ENCODE measurements around the gene IER5L. TPM values are rescaled to one million over a fixed set of nuclear protein-coding genes. Genes with fewer than 3 reads are reported as not detected.
"Not testable (repeated sequence)": the region's sequence is repeated elsewhere in the genome, so short reads cannot be mapped to it uniquely, and the experiment has no call there.

Gene IER5L
- total RNA-seq, 1 experiment from 2014 or later, result 4.6 TPM

GRCh38 chr9:129197978-129198318 lies 19.9 kb upstream of the IER5L start:
- ChIA-PET POLR2A (no interaction called here), CTCF (interaction anchor here (0.6 to 3.0 kb wide), 6 partner anchors 14 to 408 kb away, joined by 3 to 18 read pairs (median 6); no protein-coding TSS in a partner anchor)
- peaks cover 46% of the 10 kb centered on the region for H3K27me3 Mint-ChIP-seq (ENCODE audit: low read depth)
- H3K36me3 Mint-ChIP-seq, result no peaks in the 10 kb centered on the region
- TF ChIP-seq USF2 (CRISPR knock-in tag; IDR thresholded peaks at IDR 0.05) (no peak), ZNF416 (CRISPR knock-in tag; IDR thresholded peaks at IDR 0.05) (no peak), NFE2L1 (CRISPR knock-in tag; IDR thresholded peaks at IDR 0.05) (no peak), KAT7 (CRISPR knock-in tag; IDR thresholded peaks at IDR 0.05; ENCODE audit: borderline replicate concordance) (no peak), ZSCAN18 (CRISPR knock-in tag; IDR thresholded peaks at IDR 0.05) (no peak), NFATC4 (CRISPR knock-in tag; IDR thresholded peaks at IDR 0.05) (no peak), ELF4 (CRISPR knock-in tag; IDR thresholded peaks at IDR 0.05; ENCODE audit: low read depth) (no peak), GABPB1 (CRISPR knock-in tag; IDR thresholded peaks at IDR 0.05) (no peak), ERG (CRISPR knock-in tag; IDR thresholded peaks at IDR 0.05) (no peak), TP53 (CRISPR knock-in tag; IDR thresholded peaks at IDR 0.05) (no peak), ZNF121 (CRISPR knock-in tag; IDR thresholded peaks at IDR 0.05) (no peak), GRHL2 (CRISPR knock-in tag; IDR thresholded peaks at IDR 0.05; ENCODE audit: insufficient replicate concordance, severe bottlenecking) (no peak), FOXK1 (CRISPR knock-in tag; IDR thresholded peaks at IDR 0.05) (no peak), ZBTB43 (CRISPR knock-in tag; IDR thresholded peaks at IDR 0.05) (no peak), SMAD4 (CRISPR knock-in tag; IDR thresholded peaks at IDR 0.05) (no peak), CREM (CRISPR knock-in tag; IDR thresholded peaks at IDR 0.05) (no peak), NR3C1 (CRISPR knock-in tag; conservative IDR thresholded peaks at IDR 0.05; ENCODE audit: low read depth) (no peak), ZNF512 (CRISPR knock-in tag; IDR thresholded peaks at IDR 0.05; ENCODE audit: borderline replicate concordance) (no peak), FOXJ3 (CRISPR knock-in tag; IDR thresholded peaks at IDR 0.05; ENCODE audit: borderline replicate concordance) (no peak)
- H3K27ac Mint-ChIP-seq, result no peak overlapping the region
- H3K9me3 Mint-ChIP-seq, result no peaks in the 10 kb centered on the region
- no peak for DNase-seq (ENCODE audit: low spot score)
- ATAC-seq, result no peak
- no peak overlapping the region for H3K4me3 Mint-ChIP-seq
- H3K4me1 Mint-ChIP-seq, result peaks cover 20% of the 10 kb centered on the region

- peak; percentile 47; the same call in 1 of the 2 replicates for TF ChIP-seq ZNF121 (CRISPR knock-in tag; IDR thresholded peaks at IDR 0.05)
- POLR2A ChIA-PET, result not testable (repeated sequence)
Measured at GRCh38 chr9:129197045-129197444, 19.0 kb upstream of the IER5L start.

More at GRCh38 chr9:129197045-129197444, 19.0 kb upstream of the IER5L start:
- not testable (repeated sequence) for H3K4me3 Mint-ChIP-seq; DNase-seq (ENCODE audit: low spot score); H3K27ac Mint-ChIP-seq; H3K36me3 Mint-ChIP-seq; ATAC-seq; H3K9me3 Mint-ChIP-seq
- Mint-ChIP-seq H3K4me1 (peaks cover 20% of the 10 kb centered on the region), H3K27me3 (ENCODE audit: low read depth) (peaks cover 55% of the 10 kb centered on the region)
- CTCF ChIA-PET, result interaction anchor here (1.6 to 3.0 kb wide), 3 partner anchors 14 to 65 kb away, joined by 10 to 18 read pairs (median 13); no protein-coding TSS in a partner anchor
